HEK293T (cell line): ENCODE data around the gene EBF3.

Source experiments
- CTBP1 ChIP-seq: fragments of 450-650 bp; IDR thresholded peaks from 2 replicates; pipeline ENCODE4 v1.6.1; 2016; ENCODE audit warnings: borderline replicate concordance
- ELF4 ChIP-seq: fragments of 450-650 bp; IDR thresholded peaks from 2 replicates; pipeline ENCODE4 v1.6.1; 2017; ENCODE audit warnings: antibody characterized with exemption
- FOXA1 ChIP-seq: fragments of 450-650 bp; IDR thresholded peaks from 2 replicates; pipeline ENCODE4 v1.6.1; 2016; ENCODE audit warnings: mild to moderate bottlenecking
- FOXK2 ChIP-seq: fragments of 450-650 bp; IDR thresholded peaks from 2 replicates; pipeline ENCODE4 v1.6.1; 2016; ENCODE audit warnings: mild to moderate bottlenecking
- FOXM1 ChIP-seq: fragments of 450-650 bp; IDR thresholded peaks from 2 replicates; pipeline ENCODE4 v1.6.1; 2017; ENCODE audit warnings: mild to moderate bottlenecking, borderline replicate concordance
- L3MBTL2 ChIP-seq: fragments of 450-650 bp; conservative IDR thresholded peaks from 2 replicates; pipeline ENCODE4 v1.6.1; 2016; ENCODE audit warnings: mild to moderate bottlenecking
- NFRKB ChIP-seq: fragments of 450-650 bp; IDR thresholded peaks from 2 replicates; pipeline ENCODE4 v1.6.1; 2016; ENCODE audit warnings: mild to moderate bottlenecking, moderate library complexity
- SP1 ChIP-seq: fragments of 450-650 bp; IDR thresholded peaks from 2 replicates; pipeline ENCODE4 v1.6.1; 2017
- TARDBP ChIP-seq: fragments of 450-650 bp; IDR thresholded peaks from 2 replicates; pipeline ENCODE4 v1.6.1; 2016
- TF ChIP-seq, protein P1 (sequence below): fragments of 450-650 bp; IDR thresholded peaks from 2 replicates; pipeline ENCODE4 v1.6.1; 2016

DNA sequence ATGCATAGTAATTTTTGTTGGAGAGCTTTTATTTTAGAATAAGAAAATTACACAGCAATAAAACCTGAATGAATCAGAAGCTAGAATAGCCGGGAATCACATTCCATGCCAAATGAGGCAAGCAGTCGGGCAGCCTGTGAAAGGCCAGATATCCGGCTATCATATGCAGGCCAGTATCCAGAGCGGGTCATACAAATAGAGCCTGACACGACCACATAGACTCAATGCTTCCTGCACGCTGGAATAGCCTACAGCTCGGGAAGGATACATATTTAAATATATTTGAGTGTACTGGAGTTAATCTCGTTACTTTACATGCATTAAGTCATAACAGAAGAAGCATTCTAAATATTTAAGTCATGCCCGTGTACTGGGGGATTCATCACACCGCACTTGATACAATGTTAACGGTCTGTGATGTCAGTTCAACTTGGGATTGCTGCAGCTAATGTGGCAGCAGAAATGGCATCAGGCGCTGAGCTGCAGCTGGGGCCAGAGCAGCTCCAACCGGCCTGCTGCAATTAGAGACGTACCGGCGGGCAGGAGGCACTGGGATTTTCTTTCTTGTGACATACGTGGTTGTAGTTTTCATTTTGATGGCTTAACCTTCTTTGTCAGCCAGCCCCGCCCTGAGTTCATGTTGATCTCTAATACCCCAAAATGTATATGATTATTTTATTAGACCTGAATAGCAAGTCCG lies 112.0 kb downstream of the EBF3 start:
- TF ChIP-seq FOXM1 (no peak), TARDBP (no peak), FOXA1 (no peak), NFRKB (no peak), FOXK2 (no peak), SP1 (no peak), CTBP1 (no peak), L3MBTL2 (no peak), ELF4 (no peak)
- TF ChIP-seq, protein P1, sequence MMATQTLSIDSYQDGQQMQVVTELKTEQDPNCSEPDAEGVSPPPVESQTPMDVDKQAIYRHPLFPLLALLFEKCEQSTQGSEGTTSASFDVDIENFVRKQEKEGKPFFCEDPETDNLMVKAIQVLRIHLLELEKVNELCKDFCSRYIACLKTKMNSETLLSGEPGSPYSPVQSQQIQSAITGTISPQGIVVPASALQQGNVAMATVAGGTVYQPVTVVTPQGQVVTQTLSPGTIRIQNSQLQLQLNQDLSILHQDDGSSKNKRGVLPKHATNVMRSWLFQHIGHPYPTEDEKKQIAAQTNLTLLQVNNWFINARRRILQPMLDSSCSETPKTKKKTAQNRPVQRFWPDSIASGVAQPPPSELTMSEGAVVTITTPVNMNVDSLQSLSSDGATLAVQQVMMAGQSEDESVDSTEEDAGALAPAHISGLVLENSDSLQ = no peak
